HL-60 (cell line): ENCODE data around the gene MET.

Experiments
- DNase-seq, 2 experiments: peaks; one replicate each; pipeline ENCODE4 v3.0.0-alpha.2; 2010 to 2020; ENCODE audit warnings: low read depth in 1 of 2, low spot score in 1 of 2
- H3K27ac ChIP-seq: fragments of 250-450 bp; sonication (Bioruptor Pico); replicated peaks from 2 replicates; pipeline ENCODE4 v1.5.1; 2020; ENCODE audit warnings: mild to moderate bottlenecking, moderate library complexity
- H3K27me3 ChIP-seq: fragments of 250-450 bp; sonication (Bioruptor Pico); 2 replicates; pipeline ENCODE4 v1.5.1; 2021; ENCODE audit warnings: mild to moderate bottlenecking, moderate library complexity; ENCODE audit not compliant: insufficient read depth, poor library complexity, severe bottlenecking
- H3K4me3 ChIP-seq: replicated peaks from 2 replicates; pipeline ENCODE4 v1.5.1; 2011; ENCODE audit warnings: mild to moderate bottlenecking, control low read depth, low read length; ENCODE audit not compliant: insufficient read depth
- GABPA ChIP-seq: IDR thresholded peaks from 2 replicates; pipeline ENCODE4 v1.6.1; 2012; ENCODE audit warnings: low read depth
- POLR2AphosphoS5 ChIP-seq: IDR thresholded peaks from 2 replicates; pipeline ENCODE4 v1.6.1; 2012; ENCODE audit warnings: low read depth
- SPI1 ChIP-seq: IDR thresholded peaks from 2 replicates; pipeline ENCODE4 v1.6.1; 2012; ENCODE audit warnings: low read depth, mild to moderate bottlenecking, borderline replicate concordance
- TF ChIP-seq, protein P1 (sequence below): IDR thresholded peaks from one replicate; pipeline ENCODE4 v1.5.1; 2011; ENCODE audit warnings: low read length, control low read depth, inconsistent platforms; ENCODE audit not compliant: insufficient read depth
- TF ChIP-seq, protein P2 (sequence below): IDR thresholded peaks from 2 replicates; pipeline ENCODE4 v1.6.1; 2012; ENCODE audit warnings: low read depth; ENCODE audit not compliant: insufficient replicate concordance

MET gene

DNA sequence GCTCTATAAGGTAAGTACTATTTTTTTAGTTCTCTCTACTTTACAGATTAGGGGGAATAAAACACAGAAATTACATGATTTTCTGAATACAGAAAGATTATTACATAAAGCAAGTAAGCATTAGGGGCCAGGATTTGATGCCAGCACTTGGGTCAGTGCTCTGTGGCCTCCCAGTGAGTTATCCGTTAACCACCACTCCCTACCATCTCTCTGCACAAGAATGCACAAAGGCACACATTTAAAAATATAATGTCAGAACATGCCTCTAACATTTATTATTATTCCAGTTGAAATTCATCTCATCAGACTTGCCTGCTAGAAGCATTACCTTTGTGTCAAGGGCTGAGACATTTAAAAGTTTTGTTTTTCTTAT, 59.0 kb downstream of the MET start:
- H3K4me3 ChIP-seq, result no peak overlapping the region
- no peak overlapping the region for H3K27ac ChIP-seq
- TF ChIP-seq SPI1 (no peak), GABPA (no peak), POLR2AphosphoS5 (no peak)
- TF ChIP-seq, protein P1, sequence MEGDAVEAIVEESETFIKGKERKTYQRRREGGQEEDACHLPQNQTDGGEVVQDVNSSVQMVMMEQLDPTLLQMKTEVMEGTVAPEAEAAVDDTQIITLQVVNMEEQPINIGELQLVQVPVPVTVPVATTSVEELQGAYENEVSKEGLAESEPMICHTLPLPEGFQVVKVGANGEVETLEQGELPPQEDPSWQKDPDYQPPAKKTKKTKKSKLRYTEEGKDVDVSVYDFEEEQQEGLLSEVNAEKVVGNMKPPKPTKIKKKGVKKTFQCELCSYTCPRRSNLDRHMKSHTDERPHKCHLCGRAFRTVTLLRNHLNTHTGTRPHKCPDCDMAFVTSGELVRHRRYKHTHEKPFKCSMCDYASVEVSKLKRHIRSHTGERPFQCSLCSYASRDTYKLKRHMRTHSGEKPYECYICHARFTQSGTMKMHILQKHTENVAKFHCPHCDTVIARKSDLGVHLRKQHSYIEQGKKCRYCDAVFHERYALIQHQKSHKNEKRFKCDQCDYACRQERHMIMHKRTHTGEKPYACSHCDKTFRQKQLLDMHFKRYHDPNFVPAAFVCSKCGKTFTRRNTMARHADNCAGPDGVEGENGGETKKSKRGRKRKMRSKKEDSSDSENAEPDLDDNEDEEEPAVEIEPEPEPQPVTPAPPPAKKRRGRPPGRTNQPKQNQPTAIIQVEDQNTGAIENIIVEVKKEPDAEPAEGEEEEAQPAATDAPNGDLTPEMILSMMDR, result no peak
- TF ChIP-seq, protein P2, sequence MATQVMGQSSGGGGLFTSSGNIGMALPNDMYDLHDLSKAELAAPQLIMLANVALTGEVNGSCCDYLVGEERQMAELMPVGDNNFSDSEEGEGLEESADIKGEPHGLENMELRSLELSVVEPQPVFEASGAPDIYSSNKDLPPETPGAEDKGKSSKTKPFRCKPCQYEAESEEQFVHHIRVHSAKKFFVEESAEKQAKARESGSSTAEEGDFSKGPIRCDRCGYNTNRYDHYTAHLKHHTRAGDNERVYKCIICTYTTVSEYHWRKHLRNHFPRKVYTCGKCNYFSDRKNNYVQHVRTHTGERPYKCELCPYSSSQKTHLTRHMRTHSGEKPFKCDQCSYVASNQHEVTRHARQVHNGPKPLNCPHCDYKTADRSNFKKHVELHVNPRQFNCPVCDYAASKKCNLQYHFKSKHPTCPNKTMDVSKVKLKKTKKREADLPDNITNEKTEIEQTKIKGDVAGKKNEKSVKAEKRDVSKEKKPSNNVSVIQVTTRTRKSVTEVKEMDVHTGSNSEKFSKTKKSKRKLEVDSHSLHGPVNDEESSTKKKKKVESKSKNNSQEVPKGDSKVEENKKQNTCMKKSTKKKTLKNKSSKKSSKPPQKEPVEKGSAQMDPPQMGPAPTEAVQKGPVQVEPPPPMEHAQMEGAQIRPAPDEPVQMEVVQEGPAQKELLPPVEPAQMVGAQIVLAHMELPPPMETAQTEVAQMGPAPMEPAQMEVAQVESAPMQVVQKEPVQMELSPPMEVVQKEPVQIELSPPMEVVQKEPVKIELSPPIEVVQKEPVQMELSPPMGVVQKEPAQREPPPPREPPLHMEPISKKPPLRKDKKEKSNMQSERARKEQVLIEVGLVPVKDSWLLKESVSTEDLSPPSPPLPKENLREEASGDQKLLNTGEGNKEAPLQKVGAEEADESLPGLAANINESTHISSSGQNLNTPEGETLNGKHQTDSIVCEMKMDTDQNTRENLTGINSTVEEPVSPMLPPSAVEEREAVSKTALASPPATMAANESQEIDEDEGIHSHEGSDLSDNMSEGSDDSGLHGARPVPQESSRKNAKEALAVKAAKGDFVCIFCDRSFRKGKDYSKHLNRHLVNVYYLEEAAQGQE, result no peak
- no peak for DNase-seq
- peaks cover 2% of the 10 kb centered on the region for H3K27me3 ChIP-seq

DNA sequence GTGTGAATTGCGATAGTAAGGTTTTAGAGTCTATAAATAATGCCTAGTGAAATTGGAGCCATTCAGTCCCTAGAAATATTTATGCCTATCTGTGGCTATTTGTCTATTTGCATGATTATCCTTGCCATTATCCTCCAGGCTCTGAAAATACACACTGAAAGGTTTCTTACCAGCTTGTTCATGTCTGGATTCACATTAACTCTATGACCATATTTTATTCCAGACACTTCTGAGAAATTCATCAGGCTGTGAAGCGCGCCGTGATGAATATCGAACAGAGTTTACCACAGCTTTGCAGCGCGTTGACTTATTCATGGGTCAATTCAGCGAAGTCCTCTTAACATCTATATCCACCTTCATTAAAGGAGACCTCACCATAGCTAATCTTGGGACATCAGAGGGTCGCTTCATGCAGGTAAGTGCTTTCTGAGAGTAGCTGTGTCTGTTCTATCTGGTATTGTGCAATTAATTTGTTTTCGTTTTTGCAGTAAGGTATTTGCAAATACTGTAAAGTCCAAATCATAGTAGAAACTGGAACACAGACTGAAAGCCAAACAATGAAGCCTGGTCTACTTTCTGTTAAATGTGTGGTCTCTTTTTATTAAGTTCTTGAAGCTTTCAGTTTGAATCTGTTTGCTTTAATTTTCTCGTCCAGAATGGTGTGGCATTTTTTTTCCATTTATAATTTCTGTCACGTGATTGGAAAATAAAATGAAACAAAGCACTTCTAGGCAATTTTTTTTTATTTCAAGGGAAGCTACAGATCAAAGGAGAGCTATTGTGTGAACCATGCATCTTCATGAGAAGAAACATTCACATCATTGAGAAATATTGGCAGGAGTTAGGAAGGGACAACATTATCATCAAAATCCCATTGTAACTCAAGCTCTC, 59.7 kb downstream of the MET start:
- peaks cover 2% of the 10 kb centered on the region for H3K27me3 ChIP-seq
- no peak overlapping the region for H3K4me3 ChIP-seq
- H3K27ac ChIP-seq, result no peak overlapping the region
- TF ChIP-seq, protein P1, result no peak
- no peak for TF ChIP-seq SPI1
- TF ChIP-seq GABPA, result no peak
- DNase-seq, result no peak

DNA sequence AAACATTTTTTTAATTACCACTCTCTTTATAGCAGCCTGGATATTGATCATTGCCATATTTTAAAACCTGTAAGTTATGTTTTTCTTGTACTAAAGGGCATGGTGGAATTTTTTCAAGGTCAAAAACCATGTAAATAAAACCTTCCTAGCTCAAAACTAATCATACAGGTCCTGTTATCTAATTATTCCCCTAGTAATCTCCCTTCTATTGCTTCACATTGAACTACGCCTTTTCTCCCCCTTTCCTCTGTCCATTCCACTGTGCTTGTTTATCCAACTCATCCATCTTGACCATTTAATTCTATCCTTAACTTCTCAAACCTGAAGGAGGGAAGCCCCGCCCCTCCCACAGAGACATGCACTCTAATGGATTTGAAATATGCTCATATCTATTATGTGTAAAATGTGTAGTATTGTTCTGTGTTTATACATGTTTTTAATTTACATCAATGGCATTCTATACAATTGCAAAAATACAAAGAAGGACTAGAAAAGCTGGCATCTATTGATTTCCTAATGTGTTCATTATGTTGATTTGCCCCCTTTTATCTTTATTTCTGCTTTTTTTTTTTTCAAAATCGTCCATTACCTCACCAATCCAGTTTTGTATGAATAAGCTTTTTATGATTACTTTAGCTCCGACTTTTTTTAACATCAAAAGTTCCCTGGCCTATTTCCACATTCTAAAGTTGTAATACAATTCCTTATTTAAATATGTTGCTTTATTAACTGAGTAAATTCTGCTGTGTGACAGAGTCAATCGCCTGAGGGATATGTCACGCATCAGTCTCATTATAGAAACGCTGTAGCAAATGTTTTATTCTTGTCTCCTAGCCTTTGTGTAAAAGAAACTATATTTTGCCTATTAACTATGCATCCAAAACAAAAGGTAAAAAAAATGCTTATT, 61.0 kb downstream of the MET start:
- H3K27me3 ChIP-seq, result peaks cover 5% of the 10 kb centered on the region
- H3K4me3 ChIP-seq, result no peak overlapping the region
- no peak for DNase-seq
- TF ChIP-seq, protein P2, result no peak
- no peak for TF ChIP-seq SPI1
- no peak overlapping the region for H3K27ac ChIP-seq

DNA sequence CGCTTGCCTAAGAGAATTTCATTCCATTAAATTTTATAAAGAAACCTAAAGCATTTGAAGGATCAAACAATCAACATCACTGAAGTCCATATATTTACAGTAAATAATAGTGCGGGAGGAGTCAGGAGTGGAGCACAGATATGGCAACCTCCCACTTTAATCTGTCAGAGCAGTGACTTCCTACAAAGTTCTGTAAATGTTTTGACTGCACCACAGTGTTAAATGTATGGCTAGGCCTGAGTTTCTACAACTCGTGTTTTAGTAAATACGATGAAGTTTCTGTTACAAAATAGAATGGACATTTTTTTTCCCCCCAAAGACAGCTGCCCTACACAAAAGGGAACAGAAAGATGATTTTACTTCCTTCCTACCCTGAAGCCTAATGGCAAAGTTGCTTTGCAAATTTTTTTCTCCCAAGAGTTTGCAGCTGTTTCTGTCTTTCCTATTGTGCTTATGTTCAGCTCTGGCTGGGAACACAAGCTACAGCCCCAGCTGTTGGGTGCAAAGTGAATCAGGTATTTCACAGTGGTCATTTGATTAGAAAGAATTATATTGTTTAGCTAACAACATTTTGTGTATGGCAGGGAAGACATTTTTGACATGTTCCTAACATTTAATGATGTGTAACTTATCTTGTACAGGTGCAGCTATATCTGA, 62.1 kb downstream of the MET start:
- no peak for DNase-seq
- TF ChIP-seq GABPA, result no peak
- TF ChIP-seq POLR2AphosphoS5, result no peak
- TF ChIP-seq, protein P1, result no peak
- TF ChIP-seq, protein P2, result no peak
- no peak for TF ChIP-seq SPI1
- Histone ChIP-seq H3K27me3 (peaks cover 5% of the 10 kb centered on the region), H3K4me3 (no peak overlapping the region), H3K27ac (no peak overlapping the region)
